NCI-H146 treated with DMSO at 0.1 percent for 48 hours (cell line): Measurements from ENCODE around the gene RBMX.
"Not testable (repeated sequence)": the region's sequence is repeated elsewhere in the genome, so short reads cannot be mapped to it uniquely, and the experiment has no call there.

Experiments
- DNase-seq: peaks from one replicate; lab custom pipeline; 2025; ENCODE audit not compliant: unreplicated experiment; lab: John Stamatoyannopoulos, UW

Gene RBMX

GRCh38 chrX:136879001-136879687 is 1.4 kb downstream of the RBMX start:
- no peak for DNase-seq

DNA sequence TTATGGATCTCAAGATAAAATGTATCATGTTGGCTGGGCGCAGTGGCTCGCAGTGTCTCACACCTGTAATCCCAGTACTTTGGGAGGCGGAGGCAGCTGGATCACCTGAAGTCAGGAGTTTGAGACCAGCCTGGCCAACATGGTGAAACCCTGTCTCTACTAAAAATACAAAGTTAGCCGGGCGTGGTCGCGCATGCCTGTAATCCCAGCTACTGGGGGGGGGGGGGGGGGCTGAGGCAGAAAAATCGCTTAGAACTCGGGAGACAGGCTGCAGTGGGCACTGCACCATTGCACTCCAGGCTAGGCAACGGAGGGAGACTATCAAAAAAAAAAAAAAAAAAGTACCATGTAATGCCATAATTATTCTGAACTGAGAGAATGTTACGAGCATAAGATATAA is 2.1 kb downstream of the RBMX start:
- no peak for DNase-seq

DNA sequence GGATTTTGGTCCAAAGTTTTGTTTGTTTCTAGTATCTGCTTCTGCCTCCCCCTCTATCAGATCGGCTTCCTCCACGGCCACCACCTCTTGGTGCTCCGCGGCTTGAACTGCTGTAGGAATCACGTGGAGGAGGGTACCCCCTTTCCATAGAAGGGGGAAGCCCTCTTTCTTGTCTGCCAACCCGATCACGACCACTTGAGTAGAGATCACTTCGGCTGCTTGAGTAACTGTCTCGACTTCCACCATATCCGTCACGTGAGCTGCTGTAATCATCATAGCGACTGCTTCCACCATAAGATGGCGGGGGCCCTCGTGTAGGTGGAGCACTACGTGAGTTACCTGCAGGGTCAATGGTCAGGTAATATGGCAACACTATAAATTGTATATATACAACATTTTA is 6.4 kb downstream of the RBMX start:
- not testable (repeated sequence) for DNase-seq

- not testable (repeated sequence) for DNase-seq
Observed at GRCh38 chrX:136873210-136873609, 7.3 kb downstream of the RBMX start.

DNA sequence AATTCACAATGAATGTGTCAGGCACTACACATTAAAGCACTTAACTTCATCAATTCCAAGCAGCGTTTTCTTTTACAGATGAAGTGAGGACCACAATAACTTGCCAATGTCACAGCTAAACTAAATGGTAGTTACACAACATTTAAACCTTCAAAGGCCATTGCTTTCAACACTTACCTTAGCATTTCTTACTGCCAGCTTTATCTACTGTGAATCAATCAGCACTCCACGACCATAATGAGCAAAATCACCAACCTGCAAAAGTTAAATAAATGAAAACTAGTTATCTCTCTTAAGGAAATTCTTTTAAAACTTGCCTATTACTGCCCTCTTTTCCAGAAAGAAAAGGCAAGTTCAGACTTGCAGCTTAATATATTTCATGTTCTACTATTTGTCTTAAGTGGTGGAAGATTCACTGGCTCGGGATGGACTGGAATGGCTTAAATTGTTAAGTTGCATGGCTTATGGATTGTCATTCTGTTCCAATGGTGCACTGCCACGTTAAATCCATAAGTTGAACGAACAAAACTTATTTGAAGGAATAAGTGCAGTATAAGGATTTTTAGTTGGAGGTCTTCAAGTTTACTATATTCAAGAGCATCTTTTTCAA is 8.3 kb downstream of the RBMX start:
- no peak for DNase-seq

DNA sequence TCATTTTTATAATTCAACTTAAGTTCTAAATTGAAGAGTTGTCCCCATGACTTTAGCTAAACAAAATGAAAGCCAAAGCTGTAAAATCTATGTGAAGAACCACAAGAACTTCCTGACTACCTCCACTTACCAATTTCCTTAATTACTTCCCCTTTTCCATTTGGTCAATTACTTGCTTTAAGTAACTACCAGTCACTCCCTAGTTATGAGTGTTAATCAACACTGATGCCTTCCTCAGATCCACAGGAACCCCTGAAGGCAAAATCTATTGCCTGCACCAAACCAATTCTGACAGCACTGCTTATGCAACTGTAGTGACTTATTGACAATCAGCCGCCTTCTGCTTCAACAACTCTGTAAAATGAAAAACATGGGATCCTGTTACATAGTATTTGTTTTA is 10.5 kb downstream of the RBMX start:
- DNase-seq = no peak

- DNase-seq = no peak
Observed at GRCh38 chrX:136868283-136869055, 12.1 kb downstream of the RBMX start.

DNA sequence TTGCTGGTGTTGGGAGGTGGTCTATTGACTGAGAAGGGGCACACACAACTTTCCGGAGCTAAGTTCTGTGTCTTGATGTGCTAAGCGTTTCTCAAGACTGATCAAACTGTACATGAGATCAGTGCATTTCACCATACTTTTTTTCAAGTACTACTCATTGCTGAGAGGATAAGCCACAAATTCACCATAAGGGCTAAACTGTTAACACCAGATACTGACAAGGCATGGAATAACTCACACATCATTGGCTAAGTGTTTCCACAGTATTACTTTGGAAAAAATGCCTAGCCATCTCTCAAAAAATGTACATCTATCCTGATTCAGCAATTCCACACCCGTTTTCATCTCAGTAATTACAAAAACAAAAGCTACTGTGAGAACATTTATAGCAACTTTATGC is 13.0 kb downstream of the RBMX start:
- no peak for DNase-seq

GRCh38 chrX:136867096-136867491 is 13.4 kb downstream of the RBMX start:
- no peak for DNase-seq

GRCh38 chrX:136866337-136867095 is 14.0 kb downstream of the RBMX start:
- no peak for DNase-seq

GRCh38 chrX:136865270-136866158 is 15.0 kb downstream of the RBMX start:
- no peak for DNase-seq

- DNase-seq = no peak
Observed at GRCh38 chrX:136863826-136864225, 16.7 kb downstream of the RBMX start.

- no peak for DNase-seq
Observed at GRCh38 chrX:136862546-136862945, 18.0 kb downstream of the RBMX start.

- no peak for DNase-seq
Observed at GRCh38 chrX:136861877-136862276, 18.6 kb downstream of the RBMX start.

GRCh38 chrX:136858007-136858756 is 22.3 kb downstream of the RBMX start:
- no peak for DNase-seq

GRCh38 chrX:136856551-136856950 is 24.0 kb downstream of the RBMX start:
- no peak for DNase-seq

DNA sequence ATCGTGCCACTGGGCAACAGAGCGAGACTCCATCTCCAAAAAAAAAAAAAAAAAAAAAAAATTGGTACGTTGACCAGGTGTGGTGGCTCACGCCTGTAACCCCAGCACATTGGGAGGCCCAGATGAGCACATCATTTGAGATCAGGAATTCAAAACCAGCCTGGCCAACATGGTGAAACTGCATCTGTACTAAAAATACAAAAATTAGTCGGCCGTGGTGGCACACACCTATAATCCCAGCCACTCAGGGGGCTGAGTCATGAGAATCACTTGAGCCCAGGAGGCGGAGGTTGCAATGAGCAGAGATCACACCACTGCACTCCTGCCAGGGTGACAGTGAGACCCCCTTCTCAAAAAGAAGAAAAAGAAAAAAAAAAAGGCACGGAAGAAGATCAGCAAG is 24.5 kb downstream of the RBMX start:
- no peak for DNase-seq

- no peak for DNase-seq
Observed at GRCh38 chrX:136851526-136851925, 29.0 kb downstream of the RBMX start.

- no peak for DNase-seq
Observed at GRCh38 chrX:136850441-136851175, 29.9 kb downstream of the RBMX start.
